H9 (cell line): ENCODE results near the gene PRDM11. TPM values are rescaled to one million over a fixed set of nuclear protein-coding genes. Genes with fewer than 3 reads are reported as not detected.
"Not testable (repeated sequence)": the region's sequence is repeated elsewhere in the genome, so short reads cannot be mapped to it uniquely, and the experiment has no call there.

Experiments
- DNase-seq: peaks from one replicate; pipeline ENCODE4 v3.0.0-alpha.2; 2017
- H2AFZ ChIP-seq: one replicate; pipeline ENCODE4 v1.6.1; 2013; ENCODE audit warnings: mild to moderate bottlenecking, low read length, control low read depth, moderate library complexity
- H2AK5ac ChIP-seq: 2 replicates; pipeline ENCODE4 v1.6.1; 2013; ENCODE audit warnings: low read length, control low read depth, mixed read lengths; ENCODE audit not compliant: insufficient read length
- H2BK120ac ChIP-seq: one replicate; pipeline ENCODE4 v1.6.1; 2013; ENCODE audit warnings: low read depth, mild to moderate bottlenecking, low read length, control low read depth, inconsistent platforms; ENCODE audit not compliant: poor library complexity, severe bottlenecking
- H2BK12ac ChIP-seq: 2 replicates; pipeline ENCODE4 v1.6.1; 2013; ENCODE audit warnings: low read length, control low read depth, mixed read lengths, low read depth; ENCODE audit not compliant: insufficient read length
- H2BK15ac ChIP-seq: 2 replicates; pipeline ENCODE4 v1.6.1; 2013; ENCODE audit warnings: low read depth, low read length, control low read depth
- H2BK20ac ChIP-seq: one replicate; pipeline ENCODE4 v1.6.1; 2013; ENCODE audit warnings: low read depth, mild to moderate bottlenecking, low read length, control low read depth, inconsistent platforms; ENCODE audit not compliant: poor library complexity, severe bottlenecking
- H2BK5ac ChIP-seq: 2 replicates; pipeline ENCODE4 v1.6.1; 2013; ENCODE audit warnings: low read length, control low read depth, mixed read lengths; ENCODE audit not compliant: insufficient read length
- H3K14ac ChIP-seq: 2 replicates; pipeline ENCODE4 v1.6.1; 2013; ENCODE audit warnings: low read length, control low read depth; ENCODE audit not compliant: insufficient read depth
- H3K18ac ChIP-seq: 2 replicates; pipeline ENCODE4 v1.6.1; 2013; ENCODE audit warnings: low read depth, mild to moderate bottlenecking, mixed read lengths, low read length, control low read depth; ENCODE audit not compliant: insufficient read length
- H3K23ac ChIP-seq: 2 replicates; pipeline ENCODE4 v1.6.1; 2013; ENCODE audit warnings: low read length, control low read depth, mixed read lengths, low read depth; ENCODE audit not compliant: insufficient read length
- H3K23me2 ChIP-seq: 2 replicates; pipeline ENCODE4 v1.6.1; 2013; ENCODE audit warnings: low read depth, mild to moderate bottlenecking, mixed read lengths, low read length, control low read depth; ENCODE audit not compliant: insufficient read length, poor library complexity, severe bottlenecking
- H3K27ac ChIP-seq: 2 replicates; pipeline ENCODE4 v1.5.1; 2013; ENCODE audit warnings: low read length, control low read depth, mixed read lengths, low read depth; ENCODE audit not compliant: insufficient read length
- H3K27me3 ChIP-seq: 2 replicates; pipeline ENCODE4 v1.6.1; 2013; ENCODE audit warnings: low read length, control low read depth, inconsistent platforms; ENCODE audit not compliant: insufficient read depth
- H3K4ac ChIP-seq: 2 replicates; pipeline ENCODE4 v1.6.1; 2013; ENCODE audit warnings: low read depth, mild to moderate bottlenecking, control low read depth, inconsistent platforms, low read length, moderate library complexity
- H3K4me1 ChIP-seq: 2 replicates; pipeline ENCODE4 v1.6.1; 2013; ENCODE audit warnings: low read length, control low read depth, inconsistent platforms; ENCODE audit not compliant: insufficient read depth
- H3K4me2 ChIP-seq: 2 replicates; pipeline ENCODE4 v1.6.1; 2013; ENCODE audit warnings: low read length, control low read depth, mixed read lengths; ENCODE audit not compliant: insufficient read length, insufficient read depth
- H3K56ac ChIP-seq: 2 replicates; pipeline ENCODE4 v1.6.1; 2013; ENCODE audit warnings: low read depth, mild to moderate bottlenecking, mixed read lengths, low read length, control low read depth; ENCODE audit not compliant: insufficient read length
- H3K79me1 ChIP-seq: 2 replicates; pipeline ENCODE4 v1.6.1; 2013; ENCODE audit warnings: low read depth, mild to moderate bottlenecking, moderate library complexity, low read length, control low read depth, inconsistent platforms; ENCODE audit not compliant: insufficient read depth, poor library complexity, severe bottlenecking
- H3K79me2 ChIP-seq: 2 replicates; pipeline ENCODE4 v1.6.1; 2013; ENCODE audit warnings: low read length, control low read depth, inconsistent platforms; ENCODE audit not compliant: insufficient read depth
- H3K9ac ChIP-seq: 2 replicates; pipeline ENCODE4 v1.6.1; 2013; ENCODE audit warnings: low read length, control low read depth, mixed read lengths; ENCODE audit not compliant: insufficient read length; ENCODE audit errors: extremely low read depth
- H3K9me3 ChIP-seq: one replicate; pipeline ENCODE4 v1.6.1; 2013; ENCODE audit warnings: low read depth, low read length, inconsistent platforms; ENCODE audit not compliant: control insufficient read depth
- H3T11ph ChIP-seq: one replicate; pipeline ENCODE4 v1.6.1; 2013; ENCODE audit warnings: mild to moderate bottlenecking, low read length, control low read depth, inconsistent platforms
- H4K20me1 ChIP-seq: one replicate; pipeline ENCODE4 v1.6.1; 2013; ENCODE audit not compliant: control insufficient read depth, insufficient read length, insufficient read depth
- H4K5ac ChIP-seq: 2 replicates; pipeline ENCODE4 v1.6.1; 2013; ENCODE audit warnings: low read depth, mild to moderate bottlenecking, mixed read lengths, low read length, control low read depth; ENCODE audit not compliant: insufficient read length
- H4K8ac ChIP-seq: replicated peaks from 2 replicates; pipeline ENCODE4 v1.6.1; 2013; ENCODE audit warnings: low read length, control low read depth, mixed read lengths, low read depth; ENCODE audit not compliant: insufficient read length
- H4K91ac ChIP-seq: 2 replicates; pipeline ENCODE4 v1.6.1; 2013; ENCODE audit warnings: low read depth, mild to moderate bottlenecking, moderate library complexity, mixed read lengths, low read length, control low read depth; ENCODE audit not compliant: insufficient read length
- H3K27ac Mint-ChIP-seq, 3 experiments: 2 replicates in 2 of 3; 3 replicates in 1 of 3; pipeline ENCODE4 v1.8.0; 2020 to 2021; ENCODE audit warnings: mixed read lengths in 3 of 3, mild to moderate bottlenecking in 1 of 3, moderate library complexity in 1 of 3
- H3K27me3 Mint-ChIP-seq: 2 replicates; pipeline ENCODE4 v1.8.0; 2021; ENCODE audit warnings: low read depth, mild to moderate bottlenecking, moderate library complexity, mixed read lengths
- H3K36me3 Mint-ChIP-seq, 3 experiments: 2 replicates in 2 of 3; 3 replicates in 1 of 3; pipeline ENCODE4 v1.8.0; 2020 to 2021; ENCODE audit warnings: low read depth in 3 of 3, mixed read lengths in 3 of 3; ENCODE audit not compliant: insufficient read depth in 1 of 3
- H3K4me1 Mint-ChIP-seq, 2 experiments: 2 replicates each; pipeline ENCODE4 v1.8.0; 2020; ENCODE audit warnings: mixed read lengths in 2 of 2
- H3K4me3 Mint-ChIP-seq, 2 experiments: 2 replicates in 1 of 2; 3 replicates in 1 of 2; pipeline ENCODE4 v1.8.0; 2020 to 2021; ENCODE audit warnings: mild to moderate bottlenecking in 2 of 2, mixed read lengths in 2 of 2, moderate library complexity in 1 of 2
- H3K9me3 Mint-ChIP-seq, 2 experiments: 2 replicates in 1 of 2; 3 replicates in 1 of 2; pipeline ENCODE4 v1.8.0; 2020; ENCODE audit warnings: mild to moderate bottlenecking in 2 of 2, mixed read lengths in 2 of 2, moderate library complexity in 1 of 2
- CTCF ChIP-seq: fragments of 200-600 bp; sonication (generic); conservative IDR thresholded peaks from 3 replicates; pipeline ENCODE4 v1.8.0; 2021; ENCODE audit warnings: antibody characterized with exemption, mild to moderate bottlenecking
- WGBS: extraction: QIAGEN DNeasy Blood & Tissue Kit; methylation state at CpG from one replicate; pipeline ENCODE4 v1.1.7; 2013; ENCODE audit warnings: missing lambda C conversion rate, low lambda C conversion rate, mixed read lengths; ENCODE audit not compliant: insufficient read length; ENCODE audit errors: extremely low coverage; 5-methylcytosine and 5-hydroxymethylcytosine counted together
- total RNA-seq: library from RNA; stranded (reverse); gene quantifications from 2 replicates; pipeline ENCODE4 v1.2.1, GENCODE V29; 2021

PRDM11 gene
- total RNA-seq, 1 experiment from 2014 or later, result 11.5 TPM

- H3K27ac ChIP-seq, result no peak overlapping the region
- no peak overlapping the region for H3T11ph ChIP-seq
- Mint-ChIP-seq H3K27ac (no peak overlapping the region), H3K9me3 (no peaks in the 10 kb centered on the region; a peak in 1 of 5 replicates), H3K4me3 (no peak overlapping the region), H3K27me3 (peaks cover 17% of the 10 kb centered on the region), H3K36me3 (no peaks in the 10 kb centered on the region; a peak in 1 of 7 replicates), H3K4me1 (no peaks in the 10 kb centered on the region)
- H2BK20ac ChIP-seq, result no peak overlapping the region
- H3K23me2 ChIP-seq, result no peaks in the 10 kb centered on the region
- no peak for DNase-seq
- no peak overlapping the region for H3K23ac ChIP-seq
- H4K91ac ChIP-seq, result no peak overlapping the region
- no peak overlapping the region for H3K14ac ChIP-seq
- no peaks in the 10 kb centered on the region for H3K79me1 ChIP-seq
- H2BK5ac ChIP-seq, result no peak overlapping the region
- H4K20me1 ChIP-seq, result no peaks in the 10 kb centered on the region
- H4K8ac ChIP-seq, result no peak overlapping the region
- no peak overlapping the region for H3K56ac ChIP-seq
- no peak overlapping the region for H2AK5ac ChIP-seq
- H3K27me3 ChIP-seq, result no peaks in the 10 kb centered on the region
- H3K9me3 ChIP-seq, result no peaks in the 10 kb centered on the region
- no peak overlapping the region for H2BK15ac ChIP-seq
- no peak overlapping the region for H3K4ac ChIP-seq
- H2BK120ac ChIP-seq, result no peak overlapping the region
- H3K9ac ChIP-seq, result no peak overlapping the region
- H3K4me2 ChIP-seq, result no peak overlapping the region
- H2BK12ac ChIP-seq, result no peak overlapping the region
- H3K79me2 ChIP-seq, result no peaks in the 10 kb centered on the region
- TF ChIP-seq CTCF, result no peak
- no peak overlapping the region for H3K18ac ChIP-seq
- H3K4me1 ChIP-seq, result no peaks in the 10 kb centered on the region
- H2AFZ ChIP-seq, result no peak overlapping the region
- H4K5ac ChIP-seq, result no peak overlapping the region
Measured at GRCh38 chr11:45113807-45114206, 32.6 kb upstream of the PRDM11 start.

GRCh38 chr11:45127836-45128235 is 18.6 kb upstream of the PRDM11 start:
- H2BK5ac ChIP-seq, H3K4ac ChIP-seq, H3K4me1 Mint-ChIP-seq, H3K23me2 ChIP-seq, H3K4me1 ChIP-seq, H2BK12ac ChIP-seq, H3K4me3 Mint-ChIP-seq, H3K9ac ChIP-seq, H3T11ph ChIP-seq, H2BK15ac ChIP-seq, H2AK5ac ChIP-seq, H3K4me2 ChIP-seq, H2AFZ ChIP-seq, H2BK120ac ChIP-seq, H3K79me1 ChIP-seq, H4K5ac ChIP-seq, H4K20me1 ChIP-seq, H2BK20ac ChIP-seq, H3K23ac ChIP-seq, H3K27ac ChIP-seq, H4K8ac ChIP-seq, H3K56ac ChIP-seq, H3K79me2 ChIP-seq, H4K91ac ChIP-seq, H3K27me3 ChIP-seq, H3K27ac Mint-ChIP-seq, H3K14ac ChIP-seq, H3K18ac ChIP-seq, H3K9me3 ChIP-seq, DNase-seq: not testable (repeated sequence)
- no CpG with 5 or more reads among the region's 9 CpGs for WGBS
- peaks cover 29 to 33% of the 10 kb centered on the region in 2 experiments for H3K9me3 Mint-ChIP-seq
- H3K27me3 Mint-ChIP-seq, result peaks cover 41% of the 10 kb centered on the region
- peaks cover 2 to 20% (median 4%) of the 10 kb centered on the region in 3 experiments; a peak in 6 of 7 replicates for H3K36me3 Mint-ChIP-seq
